Fibroblast of villous mesenchyme (primary cell): Measurements from ENCODE around the gene EP400. TPM values are rescaled to one million over a fixed set of nuclear protein-coding genes. Genes with fewer than 3 reads are reported as not detected.

Source experiments
- DNase-seq: peaks from one replicate; pipeline ENCODE4 v3.0.0-alpha.2; 2010; ENCODE audit warnings: low read depth
- H3K4me3 ChIP-seq: 2 replicates; pipeline ENCODE4 v1.5.1; 2011; ENCODE audit warnings: low read depth, mild to moderate bottlenecking, low read length
- CTCF ChIP-seq: IDR thresholded peaks from 2 replicates; pipeline ENCODE4 v1.5.1; 2012; ENCODE audit warnings: low read depth, mild to moderate bottlenecking, low read length; ENCODE audit not compliant: insufficient read depth
- total RNA-seq: library from RNA; depleted of rRNA; stranded (reverse); fragments of >200 nt; gene quantifications from 2 replicates; pipeline ENCODE4 v1.2.3, GENCODE V29; 2012

EP400 gene
- total RNA-seq, 1 donor: 13.0 TPM

- no peak for DNase-seq
- H3K4me3 ChIP-seq: no peak overlapping the region
- no peak for TF ChIP-seq CTCF
Observed at GRCh38 chr12:132026796-132027500, 77.2 kb downstream of the EP400 start.

- H3K4me3 ChIP-seq: no peak overlapping the region
- no peak for TF ChIP-seq CTCF
- no peak for DNase-seq
Observed at GRCh38 chr12:132027636-132028035, 77.9 kb downstream of the EP400 start.

- no peak for DNase-seq
- H3K4me3 ChIP-seq: no peak overlapping the region
- no peak for TF ChIP-seq CTCF
Observed at GRCh38 chr12:132028111-132028510, 78.4 kb downstream of the EP400 start.

- TF ChIP-seq CTCF: no peak
- no peak for DNase-seq
- no peak overlapping the region for H3K4me3 ChIP-seq
Observed at GRCh38 chr12:132029503-132030300, 80.0 kb downstream of the EP400 start.

- peak; percentile 55 for DNase-seq
- TF ChIP-seq CTCF: no peak
- no peak overlapping the region for H3K4me3 ChIP-seq
Observed at GRCh38 chr12:132030367-132031038, 80.8 kb downstream of the EP400 start.

GRCh38 chr12:132033627-132034026 is 83.9 kb downstream of the EP400 start:
- H3K4me3 ChIP-seq: no peak overlapping the region
- no peak for TF ChIP-seq CTCF
- no peak for DNase-seq
